GM21381 (cell line): ENCODE data around the gene MFSD2A.
"Not testable (repeated sequence)": the region's sequence is repeated elsewhere in the genome, so short reads cannot be mapped to it uniquely, and the experiment has no call there.

Experiments used
- ATAC-seq: cut with Tn5 transposase; IDR thresholded peaks from one replicate; pipeline ENCODE4 v1.9.1; 2021; ENCODE audit warnings: mild to moderate bottlenecking, moderate library complexity; ENCODE audit not compliant: unreplicated experiment

The MFSD2A gene

GRCh38 chr1:39940253-39940652 lies 14.7 kb upstream of the MFSD2A start:
- no peak for ATAC-seq

GRCh38 chr1:39940980-39941871 lies 13.7 kb upstream of the MFSD2A start:
- no peak for ATAC-seq

GRCh38 chr1:39943471-39944290 lies 11.3 kb upstream of the MFSD2A start:
- no peak for ATAC-seq

GRCh38 chr1:39944410-39945112 lies 10.4 kb upstream of the MFSD2A start:
- ATAC-seq = no peak

- ATAC-seq = no peak
Observed at GRCh38 chr1:39946216-39946615, 8.7 kb upstream of the MFSD2A start.

- no peak for ATAC-seq
Observed at GRCh38 chr1:39947260-39947659, 7.7 kb upstream of the MFSD2A start.

GRCh38 chr1:39949891-39950290 lies 5.1 kb upstream of the MFSD2A start:
- ATAC-seq = no peak

GRCh38 chr1:39951926-39952325 lies 3.0 kb upstream of the MFSD2A start:
- no peak for ATAC-seq

GRCh38 chr1:39952359-39953110 lies 2.4 kb upstream of the MFSD2A start:
- ATAC-seq = no peak

GRCh38 chr1:39954324-39954869 lies 548 bp upstream of the MFSD2A start:
- ATAC-seq = no peak

GRCh38 chr1:39955547-39956539 lies 898 bp downstream of the MFSD2A start:
- peak; percentile 34 for ATAC-seq

GRCh38 chr1:39957299-39958015 lies 2.5 kb downstream of the MFSD2A start:
- ATAC-seq = no peak

- no peak for ATAC-seq
Observed at GRCh38 chr1:39958403-39959200, 3.7 kb downstream of the MFSD2A start.

- ATAC-seq = no peak
Observed at GRCh38 chr1:39959651-39960333, 4.8 kb downstream of the MFSD2A start.

GRCh38 chr1:39960431-39960958 lies 5.5 kb downstream of the MFSD2A start:
- ATAC-seq = peak; percentile 50

GRCh38 chr1:39962450-39962825 lies 7.5 kb downstream of the MFSD2A start:
- ATAC-seq = no peak

GRCh38 chr1:39962964-39963363 lies 8.0 kb downstream of the MFSD2A start:
- ATAC-seq = not testable (repeated sequence)
